GM12891 (cell line): ENCODE results near the gene FBXL7.

Experiments
- DNase-seq: peaks from one replicate; pipeline ENCODE4 v3.0.0; 2011; ENCODE audit warnings: low spot score; ENCODE audit not compliant: insufficient read length
- FAIRE-seq: peaks from 2 replicates; lab custom pipeline; 2011; peaks lifted over from hg19 to GRCh38; lab: Jason Lieb, UNC
- PAX5 ChIP-seq: IDR thresholded peaks from 2 replicates; pipeline ENCODE4 v1.6.1; 2011; ENCODE audit warnings: low read length, moderate library complexity, mild to moderate bottlenecking; ENCODE audit not compliant: insufficient read depth, severe bottlenecking
- POLR2A ChIP-seq: IDR thresholded peaks from 2 replicates; pipeline ENCODE4 v1.6.1; 2011; ENCODE audit warnings: low read depth, low read length, control low read depth
- POLR2AphosphoS5 ChIP-seq: IDR thresholded peaks from 2 replicates; pipeline ENCODE4 v1.6.1; 2011; ENCODE audit warnings: low read depth, low read length, control low read depth
- POU2F2 ChIP-seq: IDR thresholded peaks from 2 replicates; pipeline ENCODE4 v1.6.1; 2011; ENCODE audit warnings: low read depth, mild to moderate bottlenecking, control low read depth, low read length, moderate library complexity
- SPI1 ChIP-seq: IDR thresholded peaks from 2 replicates; pipeline ENCODE4 v1.6.1; 2011; ENCODE audit warnings: low read depth, low read length, control low read depth
- TAF1 ChIP-seq: IDR thresholded peaks from 2 replicates; pipeline ENCODE4 v1.6.1; 2011; ENCODE audit warnings: low read depth, low read length, control low read depth

FBXL7 gene

DNA sequence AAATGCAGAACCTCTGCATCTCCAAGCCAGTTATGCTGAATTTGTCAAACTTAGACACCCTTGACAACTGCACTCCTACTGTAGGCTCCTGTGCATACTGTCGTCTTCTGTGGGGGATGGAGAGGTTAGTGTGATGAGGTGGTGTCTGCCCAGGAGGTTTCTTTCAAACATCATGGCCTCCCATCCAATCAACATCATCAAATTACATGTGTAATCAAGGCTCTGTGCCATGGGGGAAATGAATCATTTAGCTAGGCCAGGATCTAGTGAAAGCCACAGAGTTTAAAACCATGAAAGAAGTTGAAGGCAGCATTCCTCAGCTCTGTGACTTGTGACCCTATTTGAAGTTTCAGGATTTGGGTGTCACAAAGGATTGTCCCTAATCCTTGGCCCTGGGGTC is 439.0 kb downstream of the FBXL7 start:
- no peak for DNase-seq
- no peak for FAIRE-seq
- TF ChIP-seq TAF1 (no peak), POLR2A (no peak), POLR2AphosphoS5 (no peak), PAX5 (no peak), POU2F2 (no peak), SPI1 (no peak)

DNA sequence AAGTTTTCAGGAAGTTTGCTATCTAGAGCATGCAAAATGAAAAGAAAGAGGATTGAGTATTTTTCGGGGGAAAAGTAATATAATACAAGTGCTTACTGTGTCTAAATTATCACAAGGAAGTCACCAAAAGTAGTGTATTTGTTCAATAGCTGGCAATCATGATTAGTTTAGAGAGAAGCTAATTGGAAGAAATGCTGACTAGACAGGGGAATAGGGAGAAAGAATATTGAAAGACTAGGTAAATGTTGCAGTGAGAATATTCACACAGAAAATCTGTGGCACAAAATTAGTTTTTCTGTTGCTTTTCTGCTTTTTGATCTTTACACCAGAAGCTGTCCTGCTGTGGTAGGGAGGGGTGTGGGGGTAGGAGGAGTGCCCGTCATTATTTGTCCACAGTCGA is 440.9 kb downstream of the FBXL7 start:
- TF ChIP-seq POLR2AphosphoS5 = no peak
- FAIRE-seq (no peak), DNase-seq (no peak)

DNA sequence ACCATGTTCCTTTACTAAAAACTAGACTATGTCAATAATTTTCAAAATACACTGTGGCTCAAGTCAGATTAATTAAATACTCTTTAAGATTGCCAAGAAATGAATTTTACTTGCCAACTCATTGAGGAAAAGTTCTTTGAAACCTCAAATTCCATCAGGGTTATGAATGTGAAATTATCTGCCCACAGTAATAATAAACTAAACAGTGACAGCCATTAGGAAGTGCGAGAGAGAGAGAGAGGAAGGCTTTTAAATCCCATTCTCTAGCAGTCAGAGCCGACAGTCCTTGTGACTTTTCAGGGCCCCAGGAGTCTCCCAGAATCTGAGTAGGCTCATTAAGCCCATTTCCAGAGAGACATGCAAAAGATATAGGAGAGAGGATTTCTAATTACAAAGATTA is 443.5 kb downstream of the FBXL7 start:
- FAIRE-seq (no peak), DNase-seq (no peak)
- no peak for TF ChIP-seq POU2F2
- TF ChIP-seq PAX5 = no peak
- TF ChIP-seq TAF1 = no peak
- no peak for TF ChIP-seq POLR2A
- TF ChIP-seq SPI1 = no peak
- no peak for TF ChIP-seq POLR2AphosphoS5

DNA sequence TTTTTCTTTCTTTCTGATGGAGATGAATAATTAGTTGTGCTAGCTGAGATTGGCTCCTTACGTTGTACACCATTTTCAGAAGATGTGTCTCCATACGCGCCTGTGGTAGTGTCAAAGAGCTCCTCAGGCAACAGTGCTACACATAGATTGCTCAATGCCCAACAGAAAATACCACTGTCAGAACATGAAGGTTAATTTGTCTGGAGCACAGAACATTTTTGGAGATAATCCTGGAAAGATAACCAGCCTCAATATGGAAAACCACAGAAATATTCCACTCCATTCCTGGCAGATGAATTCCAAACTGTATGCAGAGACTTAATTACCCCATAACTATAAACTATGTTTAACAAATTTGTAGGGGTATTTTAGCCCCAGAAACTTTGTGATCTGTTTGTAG is 446.0 kb downstream of the FBXL7 start:
- no peak for FAIRE-seq
- DNase-seq = no peak
- TF ChIP-seq SPI1 (no peak), POU2F2 (no peak), PAX5 (no peak), POLR2A (no peak)

DNA sequence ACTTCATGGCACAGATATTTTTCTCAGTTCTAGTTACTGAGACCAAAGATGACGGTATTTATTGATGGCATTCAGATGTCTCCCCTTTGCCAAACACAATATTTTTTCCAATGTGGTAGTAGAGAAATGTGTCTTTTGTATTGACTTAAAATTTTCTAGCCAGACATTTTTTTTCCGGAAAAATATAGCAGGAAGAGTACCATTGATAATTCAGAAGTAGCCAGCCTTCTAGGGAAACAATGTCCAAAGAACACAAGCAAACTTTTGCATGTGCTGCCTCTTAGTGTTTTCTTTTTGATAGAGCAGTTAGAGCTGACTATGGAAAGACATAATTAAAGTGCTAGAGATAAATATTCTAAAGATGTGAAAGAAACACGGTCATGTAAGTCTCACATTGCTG is 448.2 kb downstream of the FBXL7 start:
- TF ChIP-seq POU2F2 = no peak
- TF ChIP-seq TAF1 = no peak
- TF ChIP-seq SPI1 = no peak
- no peak for TF ChIP-seq POLR2A
- TF ChIP-seq POLR2AphosphoS5 = no peak
- no peak for TF ChIP-seq PAX5
- DNase-seq (no peak), FAIRE-seq (no peak)

DNA sequence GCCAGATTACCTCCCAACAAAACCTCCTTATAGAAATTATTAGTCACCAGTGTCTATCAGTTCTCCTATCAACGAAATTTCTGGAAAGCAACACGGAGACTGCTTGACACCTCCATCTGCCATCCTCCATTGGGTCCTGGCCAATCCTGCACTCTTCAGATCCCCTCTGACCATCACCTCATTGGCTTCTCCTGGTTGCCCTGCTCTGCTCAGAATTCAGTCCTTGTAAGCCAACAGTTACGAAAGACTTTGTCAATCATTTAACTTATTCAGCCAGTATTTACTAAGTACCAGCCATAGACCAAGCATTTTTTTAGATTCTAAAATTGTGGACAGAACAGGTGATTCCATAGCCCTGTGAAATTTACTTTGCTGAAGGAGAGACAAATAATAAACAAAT is 451.1 kb downstream of the FBXL7 start:
- no peak for FAIRE-seq
- TF ChIP-seq SPI1 = no peak
- no peak for TF ChIP-seq POU2F2
- TF ChIP-seq POLR2AphosphoS5 = no peak
- TF ChIP-seq POLR2A = no peak
- TF ChIP-seq PAX5 = no peak
- TF ChIP-seq TAF1 = no peak

DNA sequence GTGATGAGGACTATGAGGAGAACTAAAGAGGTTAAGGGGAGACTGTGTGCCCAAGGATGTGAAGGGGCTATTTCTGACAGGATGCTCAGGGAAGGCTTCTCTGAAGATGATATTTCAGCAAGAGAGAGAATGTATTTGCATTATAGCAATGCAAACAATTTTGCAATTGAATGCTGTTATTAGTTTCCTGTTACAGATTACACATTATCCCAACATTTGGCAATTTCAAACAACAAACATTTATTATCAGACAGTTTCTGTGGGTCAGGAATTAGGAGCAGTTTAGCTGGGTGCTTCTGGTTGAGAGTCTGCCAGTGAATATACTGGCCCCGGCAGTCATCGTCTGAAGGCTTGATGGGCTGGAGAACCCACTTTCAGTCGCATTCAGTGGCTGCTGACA is 451.6 kb downstream of the FBXL7 start:
- TF ChIP-seq PAX5 (no peak), POLR2AphosphoS5 (no peak), TAF1 (no peak), POU2F2 (no peak), SPI1 (no peak), POLR2A (no peak)
- DNase-seq = no peak
- no peak for FAIRE-seq

More for the DNA sequence above, 451.1 kb downstream of the FBXL7 start:
- DNase-seq = no peak

DNA sequence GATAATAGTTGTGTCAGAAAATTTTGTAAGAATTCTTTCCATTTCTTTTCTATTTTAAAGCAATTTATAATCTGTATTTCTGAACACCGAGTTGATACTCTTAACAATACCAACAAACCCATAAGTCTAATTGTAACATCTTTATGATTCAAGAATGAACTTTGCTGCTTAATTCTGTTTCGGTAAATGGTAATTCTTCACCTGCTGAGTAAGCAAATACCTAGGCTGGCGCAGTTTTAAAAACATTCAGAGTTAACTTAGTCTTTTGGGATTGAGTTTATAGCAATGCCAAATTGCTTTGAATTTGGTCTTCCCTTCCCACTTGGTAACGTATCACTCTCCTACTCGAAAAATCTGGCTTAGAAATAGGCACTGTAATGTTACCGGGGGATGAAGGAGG is 456.6 kb downstream of the FBXL7 start:
- no peak for TF ChIP-seq TAF1
- TF ChIP-seq POU2F2 = no peak
- FAIRE-seq (no peak), DNase-seq (no peak)

DNA sequence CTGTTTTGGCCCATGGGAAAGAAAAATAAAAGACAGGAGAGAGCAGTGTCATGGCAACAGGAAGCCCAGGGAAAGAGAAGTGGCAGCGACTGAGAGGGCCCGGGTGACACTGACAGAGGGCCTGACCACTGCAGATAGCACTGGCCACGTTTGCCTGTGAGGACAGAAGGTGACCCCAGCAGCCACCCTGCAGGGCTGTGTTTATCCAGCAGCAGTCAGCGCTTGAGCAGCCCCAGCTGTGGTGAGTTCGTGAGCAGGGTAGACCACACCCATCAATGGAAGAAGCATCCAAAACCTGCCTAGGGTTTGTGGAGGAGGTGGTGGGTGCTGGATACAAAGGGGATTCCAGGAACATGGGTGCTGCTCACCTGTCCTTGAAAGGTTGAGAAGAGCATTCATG is 457.1 kb downstream of the FBXL7 start:
- TF ChIP-seq POLR2AphosphoS5 = no peak
- TF ChIP-seq SPI1 = no peak
- TF ChIP-seq TAF1 = no peak
- TF ChIP-seq PAX5 = no peak
- TF ChIP-seq POU2F2 = no peak
- no peak for TF ChIP-seq POLR2A
- DNase-seq (no peak), FAIRE-seq (no peak)

DNA sequence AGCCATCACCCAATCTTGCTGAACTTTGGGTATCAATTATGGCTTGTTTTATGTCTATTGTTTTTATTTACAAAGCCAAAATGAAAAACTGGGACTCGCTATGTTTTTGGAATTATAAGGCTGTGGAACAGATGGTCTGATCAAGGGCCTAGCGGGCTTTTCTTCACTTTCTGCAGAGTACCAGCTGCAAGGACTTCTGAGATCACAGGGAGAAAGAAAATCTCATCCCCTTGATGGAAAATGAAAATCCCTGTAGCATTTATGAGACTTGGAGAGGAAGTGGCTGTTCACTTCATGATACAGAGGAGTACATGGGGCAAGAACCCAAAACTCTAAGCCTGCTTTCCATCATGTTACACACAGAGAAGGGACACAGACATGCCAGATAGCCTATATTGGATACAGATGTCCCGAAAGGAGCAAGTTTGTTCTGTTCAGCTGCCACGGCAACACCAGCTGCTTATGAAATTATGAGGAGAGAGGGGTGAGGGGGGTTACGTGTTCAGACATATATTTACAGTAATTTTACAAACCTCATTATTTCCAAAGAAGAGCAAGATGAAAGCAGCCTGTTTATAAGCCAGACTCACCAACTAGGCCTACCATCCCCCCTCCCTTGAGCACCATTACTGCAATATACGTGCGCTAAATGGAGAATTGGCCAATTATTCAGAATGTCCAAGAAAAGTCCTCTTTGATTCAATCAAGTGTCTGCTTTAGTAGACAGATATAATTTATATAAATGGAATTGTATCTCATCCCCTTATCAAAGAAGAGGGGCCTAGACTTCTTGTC is 459.6 kb downstream of the FBXL7 start:
- no peak for FAIRE-seq
- DNase-seq = no peak
- no peak for TF ChIP-seq TAF1
- no peak for TF ChIP-seq SPI1
- TF ChIP-seq POLR2A = no peak
- TF ChIP-seq PAX5 = no peak
- no peak for TF ChIP-seq POLR2AphosphoS5
- TF ChIP-seq POU2F2 = no peak

DNA sequence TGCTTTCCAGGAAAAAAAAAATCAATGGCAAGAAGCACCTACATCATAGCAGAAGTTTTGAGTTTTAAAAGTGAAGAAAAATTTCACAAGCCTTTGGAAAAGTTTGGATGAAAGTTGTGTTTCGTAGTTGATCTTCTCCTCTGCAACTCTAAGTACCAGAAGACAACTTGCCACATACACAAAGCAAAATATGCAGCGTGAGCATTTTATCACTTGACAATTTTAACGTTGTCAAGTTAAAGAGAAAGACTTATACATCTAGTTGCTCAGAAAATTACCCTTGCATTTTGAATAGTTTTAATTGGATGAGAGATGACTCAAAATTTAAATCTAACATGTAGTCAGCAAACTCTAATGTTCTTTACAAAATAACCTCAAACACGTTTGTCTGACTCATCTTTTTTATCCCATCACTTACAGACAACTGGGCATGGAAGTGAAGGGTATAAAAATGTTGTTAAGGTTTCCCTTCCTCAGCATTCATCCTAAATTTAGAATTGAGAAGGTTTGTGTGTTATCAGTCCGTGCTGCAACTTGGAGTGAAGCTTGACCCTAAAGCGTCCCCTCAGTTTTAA is 466.2 kb downstream of the FBXL7 start:
- no peak for FAIRE-seq
- TF ChIP-seq POLR2AphosphoS5 = no peak
- no peak for TF ChIP-seq TAF1
- TF ChIP-seq PAX5 = no peak
- TF ChIP-seq POU2F2 = no peak
- TF ChIP-seq POLR2A = no peak

More for the DNA sequence above, 466.2 kb downstream of the FBXL7 start:
- DNase-seq = no peak
